ENCODE measurements around the gene THSD4.

DNA sequence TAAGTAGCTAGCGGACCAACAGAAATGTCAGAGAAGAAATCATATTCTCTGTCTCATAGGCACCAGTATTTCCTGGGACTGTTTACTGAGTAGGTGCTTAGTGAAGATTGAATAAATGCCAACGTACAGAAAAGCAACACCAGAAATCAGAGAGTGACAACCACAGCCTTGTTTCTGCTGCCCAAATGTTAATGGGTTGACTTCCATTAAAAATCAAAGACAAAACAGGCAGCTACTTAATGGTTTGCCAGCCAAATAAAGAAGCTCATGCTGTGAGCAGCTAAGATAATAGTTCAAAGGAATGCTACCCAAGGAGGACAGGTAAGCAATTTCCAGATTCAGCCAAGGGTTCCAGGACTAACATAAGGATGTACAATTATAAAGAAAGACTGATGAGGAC, 270.7 kb downstream of the THSD4 start:
- TF ChIP-seq, protein P1, sequence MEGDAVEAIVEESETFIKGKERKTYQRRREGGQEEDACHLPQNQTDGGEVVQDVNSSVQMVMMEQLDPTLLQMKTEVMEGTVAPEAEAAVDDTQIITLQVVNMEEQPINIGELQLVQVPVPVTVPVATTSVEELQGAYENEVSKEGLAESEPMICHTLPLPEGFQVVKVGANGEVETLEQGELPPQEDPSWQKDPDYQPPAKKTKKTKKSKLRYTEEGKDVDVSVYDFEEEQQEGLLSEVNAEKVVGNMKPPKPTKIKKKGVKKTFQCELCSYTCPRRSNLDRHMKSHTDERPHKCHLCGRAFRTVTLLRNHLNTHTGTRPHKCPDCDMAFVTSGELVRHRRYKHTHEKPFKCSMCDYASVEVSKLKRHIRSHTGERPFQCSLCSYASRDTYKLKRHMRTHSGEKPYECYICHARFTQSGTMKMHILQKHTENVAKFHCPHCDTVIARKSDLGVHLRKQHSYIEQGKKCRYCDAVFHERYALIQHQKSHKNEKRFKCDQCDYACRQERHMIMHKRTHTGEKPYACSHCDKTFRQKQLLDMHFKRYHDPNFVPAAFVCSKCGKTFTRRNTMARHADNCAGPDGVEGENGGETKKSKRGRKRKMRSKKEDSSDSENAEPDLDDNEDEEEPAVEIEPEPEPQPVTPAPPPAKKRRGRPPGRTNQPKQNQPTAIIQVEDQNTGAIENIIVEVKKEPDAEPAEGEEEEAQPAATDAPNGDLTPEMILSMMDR (IDR thresholded peaks at IDR 0.05; ENCODE audit: low read length) = no peak
- no peak for TF ChIP-seq EZH2 (IDR thresholded peaks at IDR 0.05; ENCODE audit: borderline replicate concordance, low read length)
